HepG2 (cell line): ENCODE measurements around the gene ZNF425. TPM values are rescaled to one million over a fixed set of nuclear protein-coding genes. Genes with fewer than 3 reads are reported as not detected.

ENCODE experiments used
- ATAC-seq: fragments of 200-7000 bp; cut with Tn5 transposase; 3 replicates; pipeline ENCODE4 v1.9.1; 2020; ENCODE audit warnings: mild to moderate bottlenecking, moderate library complexity
- BruUV-seq: library from RNA; stranded (reverse); fragments of 400-500 nt; replicated peaks from 2 replicates; lab custom pipeline; 2021; lab: Mats Ljungman, UMichigan
- CTCF ChIA-PET: fragments of 300-600 bp; formaldehyde crosslinking; extraction: SDS; loops from one replicate; lab custom pipeline; 2021; ENCODE audit warnings: low total read pairs, inconsistent platforms, low intra/inter-chr PET ratio; lab: Yijun Ruan, JAX
- POLR2A ChIA-PET: fragments of 350-600 bp; sonication (Branson Sonifier 250); formaldehyde crosslinking; loops from one replicate; lab custom pipeline; 2020; ENCODE audit warnings: antibody characterized with exemption, inconsistent platforms; lab: Yijun Ruan, JAX
- DNase-seq: peaks from one replicate; pipeline ENCODE4 v3.0.0-alpha.2; 2015; ENCODE audit warnings: low spot score
- FAIRE-seq: peaks from 3 replicates; lab custom pipeline; 2011; peaks lifted over from hg19 to GRCh38; lab: Jason Lieb, UNC
- H2AFZ ChIP-seq: one replicate; pipeline ENCODE4 v1.6.1; 2011; ENCODE audit warnings: low read length, inconsistent platforms
- H3K27ac ChIP-seq: fragments of 300-600 bp; 3 replicates; pipeline ENCODE4 v1.8.0; 2011; ENCODE audit warnings: mixed run types, mild to moderate bottlenecking, mixed read lengths, low read length, inconsistent platforms; ENCODE audit not compliant: insufficient read depth; ENCODE audit errors: extremely low read length
- H3K27me3 ChIP-seq, 2 experiments: fragments of 200-600 bp in 1 of 2; 2 replicates in 1 of 2; 3 replicates in 1 of 2; pipeline versions ENCODE4 v1.6.0 to v1.8.0; 2011; ENCODE audit warnings: low read length in 2 of 2, mild to moderate bottlenecking in 2 of 2, moderate library complexity in 2 of 2, inconsistent platforms in 1 of 2; ENCODE audit not compliant: insufficient read depth in 2 of 2, control insufficient read depth in 1 of 2
- H3K36me3 ChIP-seq, 2 experiments: fragments of 200-600 bp in 1 of 2; replicated peaks in 1 of 2; 2 replicates in 1 of 2; 3 replicates in 1 of 2; pipeline versions ENCODE4 v1.5.1 to v1.8.0; 2011; ENCODE audit warnings: low read length in 2 of 2, inconsistent platforms in 1 of 2; ENCODE audit not compliant: insufficient read depth in 2 of 2, control insufficient read depth in 1 of 2
- H3K4me1 ChIP-seq: 2 replicates; pipeline ENCODE4 v1.5.1; 2012; ENCODE audit warnings: low read length, inconsistent platforms; ENCODE audit not compliant: insufficient read depth
- H3K4me2 ChIP-seq: 2 replicates; pipeline ENCODE4 v1.6.0; 2011; ENCODE audit warnings: low read depth, low read length, inconsistent platforms
- H3K4me3 ChIP-seq, 3 experiments: fragments of 200-600 bp in 1 of 3; sonication (generic), shearing (Covaris generic) in 1 of 3; replicated peaks in 1 of 3; 2 replicates each; pipeline ENCODE4 v1.5.1; 2011 to 2016; ENCODE audit warnings: low read length in 3 of 3, inconsistent platforms in 2 of 3, low read depth in 2 of 3, mild to moderate bottlenecking in 2 of 3, control low read depth in 1 of 3, mixed read lengths in 1 of 3; ENCODE audit not compliant: insufficient read depth in 1 of 3
- H3K79me2 ChIP-seq: one replicate; pipeline ENCODE4 v1.6.1; 2011; ENCODE audit warnings: low read length, inconsistent platforms; ENCODE audit not compliant: insufficient read depth
- H3K9ac ChIP-seq: 2 replicates; pipeline ENCODE4 v1.6.0; 2011; ENCODE audit warnings: mild to moderate bottlenecking, low read depth, low read length, inconsistent platforms; ENCODE audit not compliant: insufficient read depth
- H3K9me3 ChIP-seq: 2 replicates; pipeline ENCODE4 v1.5.1; 2012; ENCODE audit warnings: mild to moderate bottlenecking, low read length
- H4K20me1 ChIP-seq: 2 replicates; pipeline ENCODE4 v1.6.0; 2011; ENCODE audit warnings: inconsistent platforms, mild to moderate bottlenecking, low read length, moderate library complexity; ENCODE audit not compliant: insufficient read depth
- EED ChIP-seq: sonication (generic); formaldehyde crosslinking; IDR thresholded peaks from 2 replicates; pipeline ENCODE4 v1.5.0; 2020; ENCODE audit warnings: mild to moderate bottlenecking, missing genetic modification reagents
- HNRNPUL1 ChIP-seq: fragments of 200-400 bp; formaldehyde crosslinking; IDR thresholded peaks from 2 replicates; pipeline ENCODE4 v1.6.1; 2017; ENCODE audit warnings: low read depth, mild to moderate bottlenecking, low read length, moderate library complexity
- TRAFD1 ChIP-seq: sonication (generic); formaldehyde crosslinking; IDR thresholded peaks from 2 replicates; pipeline ENCODE4 v1.5.1; 2020; ENCODE audit warnings: missing genetic modification reagents, mild to moderate bottlenecking, borderline replicate concordance
- ZMYM4 ChIP-seq: sonication (generic); formaldehyde crosslinking; IDR thresholded peaks from 2 replicates; pipeline ENCODE4 v1.8.1; 2023; ENCODE audit warnings: mild to moderate bottlenecking, missing genetic modification reagents
- ZNF451 ChIP-seq: sonication (generic); formaldehyde crosslinking; IDR thresholded peaks from 2 replicates; pipeline ENCODE4 v1.5.0; 2020; ENCODE audit warnings: mild to moderate bottlenecking, missing genetic modification reagents
- WGBS: methylation state at CpG from one replicate; pipeline ENCODE4 v1.1.6; 2017; ENCODE audit warnings: low lambda C conversion rate; 5-methylcytosine and 5-hydroxymethylcytosine counted together
- in situ Hi-C: cut with HindIII; loops from 2 replicates; pipeline ENCODE4 v1.10.0; 2017; ENCODE audit warnings: low pct_unique_long_range_greater_than_20kb; ENCODE audit not compliant: extremely low pct_ligation_motif_present
- intact Hi-C: fragments of 100-400 bp; cut with micrococcal nuclease; formaldehyde crosslinking; loops from one replicate; pipeline ENCODE4 v1.10.0; 2022; ENCODE audit not compliant: unreplicated experiment
- polyA plus RNA-seq, 8 experiments: library from polyadenylated mRNA; depleted of rRNA in 3 of 8; stranded (reverse) in 7 of 8; unstranded in 1 of 8; fragments of >200 nt; fragmentation: Illumina TruSeq in 4 of 8; extraction: Trizol in 4 of 8; gene quantifications; 2 replicates each; pipeline versions ENCODE4 v1.2.1 to v1.2.3, GENCODE V29; 2011 to 2016; ENCODE audit warnings: low read depth in 4 of 8, missing spikeins in 1 of 8, mixed read lengths in 1 of 8; ENCODE audit not compliant: insufficient read depth in 1 of 8
- total RNA-seq, 5 experiments: library from RNA; depleted of rRNA; stranded (reverse); fragments of >200 nt; fragmentation: Illumina TruSeq; extraction: Trizol; gene quantifications; 2 replicates each; pipeline ENCODE4 v1.2.3, GENCODE V29; 2016; ENCODE audit warnings: low read depth in 1 of 5
- TF ChIP-seq, protein P1 (sequence below): sonication (generic); formaldehyde crosslinking; IDR thresholded peaks from 2 replicates; pipeline ENCODE4 v1.4.0; 2020; ENCODE audit warnings: mild to moderate bottlenecking, missing genetic modification reagents

ZNF425 gene
- total and polyA plus RNA-seq, 2 of the 13 experiments (the other 11 are each of a cell fraction or from before 2014, with no cell fraction given) = 0.51 to 1.1 TPM

DNA sequence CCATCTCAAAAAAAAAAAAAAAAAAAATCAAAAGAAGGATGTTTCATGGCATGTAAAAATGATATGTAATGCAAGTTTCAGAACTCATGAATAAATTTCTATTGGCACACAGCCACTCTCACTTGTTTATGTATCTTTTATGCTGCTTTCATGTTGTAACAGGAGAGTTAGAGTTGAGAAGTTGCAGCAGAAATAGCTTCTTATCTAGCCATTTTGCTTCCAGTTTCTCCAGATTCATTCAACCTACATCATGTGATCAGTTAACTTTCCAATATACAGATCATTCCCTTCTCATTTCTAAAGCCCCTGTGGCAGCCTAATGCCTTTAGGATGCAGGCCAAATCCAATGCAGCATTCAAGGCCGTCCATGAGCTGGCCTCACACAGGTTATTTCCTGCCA, 66.0 kb downstream of the ZNF425 start:
- intact Hi-C loops = no loop called here
- no TSS peak for BruUV-seq
- in situ Hi-C loops = loop anchor here (5.0 kb wide), 1 partner anchor 58 kb away; no protein-coding TSS in a partner anchor
- Histone ChIP-seq H3K79me2 (no peaks in the 10 kb centered on the region), H3K27ac (no peak overlapping the region), H3K27me3 (no peaks in the 10 kb centered on the region), H4K20me1 (no peaks in the 10 kb centered on the region), H3K4me2 (no peak overlapping the region), H3K36me3 (no peaks in the 10 kb centered on the region), H3K9me3 (no peaks in the 10 kb centered on the region), H3K4me3 (no peak overlapping the region), H3K9ac (no peak overlapping the region), H2AFZ (no peak overlapping the region), H3K4me1 (peaks cover 7% of the 10 kb centered on the region; the same call in 1 of the 2 replicates)
- 0% methylated on average over 1 of the region's 1 CpG for WGBS
- CTCF ChIA-PET = no interaction called here
- POLR2A ChIA-PET = no interaction called here
- no peak for DNase-seq
- no peak for ATAC-seq
- FAIRE-seq = no peak
- no peak for TF ChIP-seq EED (CRISPR knock-in tag)
- no peak for TF ChIP-seq HNRNPUL1

- Histone ChIP-seq H3K4me1 (no peaks in the 10 kb centered on the region), H3K4me2 (no peak overlapping the region), H3K4me3 (no peak overlapping the region), H2AFZ (no peak overlapping the region), H4K20me1 (no peaks in the 10 kb centered on the region), H3K36me3 (no peaks in the 10 kb centered on the region), H3K9ac (no peak overlapping the region), H3K27me3 (0 out of 5 replicates have a peak, but pooled peaks cover 0 to 3% of the 10 kb centered on the region in 2 experiments), H3K9me3 (no peaks in the 10 kb centered on the region), H3K27ac (no peak overlapping the region), H3K79me2 (no peaks in the 10 kb centered on the region)
- FAIRE-seq (no peak), ATAC-seq (no peak), DNase-seq (no peak)
- in situ Hi-C loops = no loop called here
- TF ChIP-seq, protein P1, sequence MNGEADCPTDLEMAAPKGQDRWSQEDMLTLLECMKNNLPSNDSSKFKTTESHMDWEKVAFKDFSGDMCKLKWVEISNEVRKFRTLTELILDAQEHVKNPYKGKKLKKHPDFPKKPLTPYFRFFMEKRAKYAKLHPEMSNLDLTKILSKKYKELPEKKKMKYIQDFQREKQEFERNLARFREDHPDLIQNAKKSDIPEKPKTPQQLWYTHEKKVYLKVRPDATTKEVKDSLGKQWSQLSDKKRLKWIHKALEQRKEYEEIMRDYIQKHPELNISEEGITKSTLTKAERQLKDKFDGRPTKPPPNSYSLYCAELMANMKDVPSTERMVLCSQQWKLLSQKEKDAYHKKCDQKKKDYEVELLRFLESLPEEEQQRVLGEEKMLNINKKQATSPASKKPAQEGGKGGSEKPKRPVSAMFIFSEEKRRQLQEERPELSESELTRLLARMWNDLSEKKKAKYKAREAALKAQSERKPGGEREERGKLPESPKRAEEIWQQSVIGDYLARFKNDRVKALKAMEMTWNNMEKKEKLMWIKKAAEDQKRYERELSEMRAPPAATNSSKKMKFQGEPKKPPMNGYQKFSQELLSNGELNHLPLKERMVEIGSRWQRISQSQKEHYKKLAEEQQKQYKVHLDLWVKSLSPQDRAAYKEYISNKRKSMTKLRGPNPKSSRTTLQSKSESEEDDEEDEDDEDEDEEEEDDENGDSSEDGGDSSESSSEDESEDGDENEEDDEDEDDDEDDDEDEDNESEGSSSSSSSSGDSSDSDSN (CRISPR knock-in tag) = no peak
- TF ChIP-seq ZMYM4 (CRISPR knock-in tag) (no peak), TRAFD1 (no peak), EED (CRISPR knock-in tag) (no peak), ZNF451 (no peak)
- no TSS peak for BruUV-seq
- 55% methylated on average over 8 of the region's 8 CpGs for WGBS
- ChIA-PET POLR2A (no interaction called here), CTCF (no interaction called here)
- intact Hi-C loops = no loop called here
These were observed 72.2 kb downstream of the ZNF425 start for GRCh38 chr7:149053885-149054284.
